OCI-LY1 (cell line): ENCODE data around the gene CLCN6.
"Not testable (repeated sequence)": the region's sequence is repeated elsewhere in the genome, so short reads cannot be mapped to it uniquely, and the experiment has no call there.

Experiments used
- H2AFZ ChIP-seq: fragments of 200-600 bp; sonication (generic), shearing (Covaris generic); 2 replicates; pipeline ENCODE4 v1.6.0; 2014; ENCODE audit warnings: antibody characterized with exemption, mild to moderate bottlenecking, low read length
- H3F3A ChIP-seq: fragments of 200-600 bp; sonication (generic), shearing (Covaris generic); 2 replicates; pipeline ENCODE4 v1.6.0; 2014; ENCODE audit warnings: mild to moderate bottlenecking, antibody characterized with exemption, low read length, moderate library complexity; ENCODE audit not compliant: insufficient read depth
- H3K27ac ChIP-seq: fragments of 200-600 bp; sonication (generic); 2 replicates; pipeline ENCODE4 v1.5.1; 2014; ENCODE audit warnings: low read length, mixed run types, mild to moderate bottlenecking, low read depth; ENCODE audit not compliant: poor library complexity, severe bottlenecking
- H3K27me3 ChIP-seq: fragments of 200-600 bp; sonication (generic); 2 replicates; pipeline ENCODE4 v1.6.0; 2014; ENCODE audit warnings: antibody characterized with exemption, mild to moderate bottlenecking, low read length, moderate library complexity; ENCODE audit not compliant: insufficient read depth
- H3K36me3 ChIP-seq: fragments of 200-600 bp; sonication (generic); 2 replicates; pipeline ENCODE4 v1.6.1; 2014; ENCODE audit warnings: mild to moderate bottlenecking, antibody characterized with exemption, low read length, moderate library complexity, mixed read lengths; ENCODE audit not compliant: insufficient read depth
- H3K4me1 ChIP-seq: fragments of 200-600 bp; sonication (generic); 2 replicates; pipeline ENCODE4 v1.5.1; 2014; ENCODE audit warnings: mild to moderate bottlenecking, low read length, moderate library complexity; ENCODE audit not compliant: insufficient read depth, severe bottlenecking
- H3K4me2 ChIP-seq: fragments of 200-600 bp; sonication (generic), shearing (Covaris generic); 2 replicates; pipeline ENCODE4 v1.6.1; 2014; ENCODE audit warnings: low read length
- H3K4me3 ChIP-seq: fragments of 200-600 bp; sonication (generic); 2 replicates; pipeline ENCODE4 v1.5.1; 2014; ENCODE audit warnings: low read length, low read depth, mild to moderate bottlenecking, mixed read lengths; ENCODE audit not compliant: poor library complexity, severe bottlenecking
- H3K79me2 ChIP-seq: fragments of 200-600 bp; shearing (Covaris generic); 2 replicates; pipeline ENCODE4 v1.6.1; 2016; ENCODE audit warnings: mixed run types, low read length, mixed read lengths; ENCODE audit not compliant: insufficient read depth
- H3K9ac ChIP-seq: fragments of 200-600 bp; sonication (generic), shearing (Covaris generic); 2 replicates; pipeline ENCODE4 v1.6.1; 2014; ENCODE audit warnings: mild to moderate bottlenecking, low read length, mixed read lengths
- H3K9me2 ChIP-seq: fragments of 200-600 bp; sonication (generic), shearing (Covaris generic); 2 replicates; pipeline ENCODE4 v1.6.1; 2014; ENCODE audit warnings: low read depth, mild to moderate bottlenecking, low read length, mixed read lengths
- H3K9me3 ChIP-seq: fragments of 200-600 bp; shearing (Covaris generic); 2 replicates; pipeline ENCODE4 v1.6.1; 2014; ENCODE audit warnings: low read length, mixed read lengths
- H4K20me1 ChIP-seq: fragments of 200-600 bp; sonication (generic), shearing (Covaris generic); 2 replicates; pipeline ENCODE4 v1.6.0; 2016; ENCODE audit warnings: mild to moderate bottlenecking, low read length; ENCODE audit not compliant: insufficient read depth
- CTCF ChIP-seq: fragments of 200-600 bp; sonication (generic), shearing (Covaris generic); IDR thresholded peaks from 2 replicates; pipeline ENCODE4 v1.5.1; 2017; ENCODE audit warnings: mild to moderate bottlenecking, antibody characterized with exemption, low read length, moderate library complexity, mixed read lengths
- EZH2 ChIP-seq: fragments of 200-600 bp; sonication (generic), shearing (Covaris generic); IDR thresholded peaks from 2 replicates; pipeline ENCODE4 v1.8.0; 2017; ENCODE audit warnings: borderline replicate concordance, mixed run types, mild to moderate bottlenecking, antibody characterized with exemption, low read length, moderate library complexity, mixed read lengths

The CLCN6 gene

GRCh38 chr1:11802973-11803885, 2.8 kb upstream of the CLCN6 start:
- peaks cover 34% of the 10 kb centered on the region for H3K36me3 ChIP-seq
- H4K20me1 ChIP-seq = no peaks in the 10 kb centered on the region
- peak overlapping the region; percentile 64 for H3K9ac ChIP-seq
- no peak overlapping the region for H2AFZ ChIP-seq
- no peaks in the 10 kb centered on the region for H3F3A ChIP-seq
- peaks cover 52% of the 10 kb centered on the region for H3K4me1 ChIP-seq
- H3K4me2 ChIP-seq = peak overlapping the region; percentile 94
- H3K9me3 ChIP-seq = no peaks in the 10 kb centered on the region
- no peaks in the 10 kb centered on the region for H3K9me2 ChIP-seq
- H3K79me2 ChIP-seq = peaks cover 5% of the 10 kb centered on the region; the same call in 1 of the 2 replicates
- H3K27ac ChIP-seq = peak overlapping the region; percentile 79
- H3K4me3 ChIP-seq = peak overlapping the region; percentile 70
- TF ChIP-seq EZH2 = no peak
- TF ChIP-seq CTCF = no peak
- no peaks in the 10 kb centered on the region for H3K27me3 ChIP-seq

DNA sequence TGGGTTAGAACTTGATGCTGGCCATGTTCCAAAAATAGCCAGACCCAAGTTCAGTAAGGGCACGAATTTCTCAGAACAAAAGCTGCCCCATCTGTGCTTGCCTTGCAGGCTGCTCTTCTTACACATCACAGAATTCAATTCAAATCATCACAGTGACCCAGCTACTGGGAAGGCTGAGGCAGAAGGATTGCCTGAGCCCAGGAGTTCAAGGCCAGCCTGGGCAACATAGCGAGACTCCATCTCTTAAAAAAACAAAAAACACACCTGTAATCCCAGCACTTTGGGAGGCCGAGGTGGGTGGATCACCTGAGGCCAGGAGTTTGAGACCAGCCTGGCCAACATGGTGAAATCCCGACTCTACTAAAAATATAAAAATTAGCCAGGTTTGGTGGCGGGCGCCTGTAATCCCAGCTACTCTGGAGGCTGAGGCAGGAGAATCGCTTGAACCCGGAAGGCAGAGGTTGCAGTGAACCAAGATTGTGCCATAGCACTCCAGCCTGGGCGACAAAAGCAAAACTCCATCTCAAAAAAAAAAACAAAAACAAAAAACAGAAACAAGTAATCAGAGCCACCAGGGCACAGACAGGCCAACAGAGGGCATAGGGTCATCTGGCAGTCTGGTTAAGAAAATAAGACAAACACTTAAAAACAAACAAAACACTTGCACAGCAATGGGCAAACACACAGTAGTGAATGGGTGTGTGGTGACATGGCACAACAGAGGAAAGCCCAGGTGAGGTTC, 1.9 kb upstream of the CLCN6 start:
- Histone ChIP-seq H3K9ac (peak overlapping the region; percentile 70), H3K4me2 (peak overlapping the region; percentile 94), H3K4me3 (peak overlapping the region; percentile 70), H3K4me1 (peaks cover 57% of the 10 kb centered on the region), H3K27ac (peak overlapping the region; percentile 79), H3K36me3 (peaks cover 37% of the 10 kb centered on the region)
- H3K79me2 ChIP-seq, H3F3A ChIP-seq, H3K27me3 ChIP-seq, H3K9me3 ChIP-seq, H2AFZ ChIP-seq, H3K9me2 ChIP-seq, H4K20me1 ChIP-seq: not testable (repeated sequence)

GRCh38 chr1:11804666-11805421, 1.1 kb upstream of the CLCN6 start:
- peak overlapping the region; percentile 94 for H3K4me2 ChIP-seq
- peak overlapping the region; percentile 70 for H3K9ac ChIP-seq
- H3K79me2 ChIP-seq = peaks cover 5% of the 10 kb centered on the region; the same call in 1 of the 2 replicates
- H3K9me2 ChIP-seq = no peaks in the 10 kb centered on the region
- H3K27me3 ChIP-seq = no peaks in the 10 kb centered on the region
- peaks cover 38% of the 10 kb centered on the region for H3K36me3 ChIP-seq
- no peaks in the 10 kb centered on the region for H3F3A ChIP-seq
- H3K4me1 ChIP-seq = peaks cover 57% of the 10 kb centered on the region
- TF ChIP-seq EZH2 = no peak
- peak overlapping the region; percentile 70 for H3K4me3 ChIP-seq
- H3K27ac ChIP-seq = peak overlapping the region; percentile 79
- H3K9me3 ChIP-seq = no peaks in the 10 kb centered on the region
- H4K20me1 ChIP-seq = no peaks in the 10 kb centered on the region
- no peak overlapping the region for H2AFZ ChIP-seq
